Neuronal stem cell (in vitro differentiated cells): Measurements from ENCODE around the gene KCNK5.

Experiments
- DNase-seq: peaks from one replicate; pipeline ENCODE4 v3.0.0-alpha.2; 2013; ENCODE audit warnings: low spot score
- H2AFZ ChIP-seq: one replicate; pipeline ENCODE4 v1.6.1; 2013; ENCODE audit warnings: mild to moderate bottlenecking, low read length, inconsistent platforms
- H2AK5ac ChIP-seq: 2 replicates; pipeline ENCODE4 v1.6.1; 2013; ENCODE audit warnings: low read depth, mild to moderate bottlenecking, inconsistent platforms, low read length, moderate library complexity, mixed read lengths
- H2BK120ac ChIP-seq: 2 replicates; pipeline ENCODE4 v1.6.1; 2013; ENCODE audit warnings: low read depth, mild to moderate bottlenecking, inconsistent platforms, low read length, moderate library complexity, mixed read lengths
- H2BK12ac ChIP-seq: one replicate; pipeline ENCODE4 v1.6.1; 2013; ENCODE audit warnings: low read length, inconsistent platforms
- H2BK15ac ChIP-seq: 2 replicates; pipeline ENCODE4 v1.6.1; 2013; ENCODE audit warnings: mild to moderate bottlenecking, low read length, inconsistent platforms, mixed read lengths
- H2BK5ac ChIP-seq: one replicate; pipeline ENCODE4 v1.6.1; 2013; ENCODE audit warnings: inconsistent platforms, mild to moderate bottlenecking, low read length, moderate library complexity
- H3K14ac ChIP-seq: one replicate; pipeline ENCODE4 v1.6.1; 2013; ENCODE audit warnings: low read length, inconsistent platforms
- H3K18ac ChIP-seq: 2 replicates; pipeline ENCODE4 v1.6.1; 2013; ENCODE audit warnings: low read length, inconsistent platforms
- H3K23ac ChIP-seq: 2 replicates; pipeline ENCODE4 v1.6.1; 2013; ENCODE audit warnings: low read depth, mild to moderate bottlenecking, mixed read lengths, low read length, inconsistent platforms; ENCODE audit not compliant: poor library complexity
- H3K27ac ChIP-seq: replicated peaks from 3 replicates; pipeline ENCODE4 v1.5.1; 2013; ENCODE audit warnings: low read length, inconsistent platforms
- H3K27me3 ChIP-seq, 3 experiments: 2 replicates each; pipeline ENCODE4 v1.6.1; 2013; ENCODE audit warnings: low read length in 3 of 3, mild to moderate bottlenecking in 2 of 3, inconsistent platforms in 1 of 3, low read depth in 1 of 3, mixed read lengths in 1 of 3, moderate library complexity in 1 of 3; ENCODE audit not compliant: control insufficient read depth in 3 of 3, insufficient read depth in 3 of 3
- H3K36me3 ChIP-seq, 2 donors: replicated peaks in 1 of 2; 2 replicates each; pipeline ENCODE4 v1.6.1; 2013; ENCODE audit warnings: low read length in 2 of 2; ENCODE audit not compliant: control insufficient read depth in 2 of 2, insufficient read depth in 2 of 2
- H3K4ac ChIP-seq: 2 replicates; pipeline ENCODE4 v1.6.1; 2013; ENCODE audit warnings: inconsistent platforms, mild to moderate bottlenecking, low read length, moderate library complexity
- H3K4me1 ChIP-seq, 2 donors: 1 replicate in 1 of 2; 2 replicates in 1 of 2; pipeline ENCODE4 v1.6.1; 2013; ENCODE audit warnings: low read length in 2 of 2, low read depth in 1 of 2; ENCODE audit not compliant: control insufficient read depth in 2 of 2, insufficient read depth in 1 of 2
- H3K4me2 ChIP-seq: one replicate; pipeline ENCODE4 v1.6.1; 2013; ENCODE audit warnings: mild to moderate bottlenecking, low read length, inconsistent platforms; ENCODE audit not compliant: insufficient read depth, poor library complexity, severe bottlenecking
- H3K4me3 ChIP-seq, 2 donors: 2 replicates each; pipeline ENCODE4 v1.5.1; 2013; ENCODE audit warnings: low read length in 2 of 2, mild to moderate bottlenecking in 2 of 2, inconsistent platforms in 1 of 2, moderate library complexity in 1 of 2
- H3K79me1 ChIP-seq: one replicate; pipeline ENCODE4 v1.6.1; 2013; ENCODE audit warnings: low read depth, mild to moderate bottlenecking, inconsistent platforms, low read length, moderate library complexity
- H3K9ac ChIP-seq: one replicate; pipeline ENCODE4 v1.6.1; 2013; ENCODE audit warnings: mild to moderate bottlenecking, low read depth, low read length, inconsistent platforms; ENCODE audit not compliant: poor library complexity
- H3K9me3 ChIP-seq, 2 donors: replicated peaks in 1 of 2; 2 replicates each; pipeline versions ENCODE3 to v1.6.1; 2013; ENCODE audit warnings: low read length in 2 of 2, mild to moderate bottlenecking in 2 of 2, inconsistent platforms in 1 of 2, low read depth in 1 of 2, mixed read lengths in 1 of 2, moderate library complexity in 1 of 2; ENCODE audit not compliant: control insufficient read depth in 2 of 2, insufficient read depth in 1 of 2
- H4K8ac ChIP-seq: one replicate; pipeline ENCODE4 v1.6.1; 2013; ENCODE audit warnings: low read depth, mild to moderate bottlenecking, inconsistent platforms, low read length, moderate library complexity
- H4K91ac ChIP-seq: one replicate; pipeline ENCODE4 v1.6.1; 2013; ENCODE audit warnings: low read length, low read depth, mild to moderate bottlenecking, inconsistent platforms; ENCODE audit not compliant: poor library complexity
- whole genome bisulfite sequencing, 2 donors: extraction: QIAGEN DNeasy Blood & Tissue Kit; methylation state at CpG; one replicate each; pipeline ENCODE4 v1.1.7; 2013; ENCODE audit warnings: missing lambda C conversion rate in 2 of 2, mixed read lengths in 1 of 2; ENCODE audit not compliant: insufficient read length in 2 of 2, insufficient replicate concordance in 1 of 2; ENCODE audit errors: extremely low coverage in 2 of 2; 5-methylcytosine and 5-hydroxymethylcytosine counted together

Gene KCNK5

DNA sequence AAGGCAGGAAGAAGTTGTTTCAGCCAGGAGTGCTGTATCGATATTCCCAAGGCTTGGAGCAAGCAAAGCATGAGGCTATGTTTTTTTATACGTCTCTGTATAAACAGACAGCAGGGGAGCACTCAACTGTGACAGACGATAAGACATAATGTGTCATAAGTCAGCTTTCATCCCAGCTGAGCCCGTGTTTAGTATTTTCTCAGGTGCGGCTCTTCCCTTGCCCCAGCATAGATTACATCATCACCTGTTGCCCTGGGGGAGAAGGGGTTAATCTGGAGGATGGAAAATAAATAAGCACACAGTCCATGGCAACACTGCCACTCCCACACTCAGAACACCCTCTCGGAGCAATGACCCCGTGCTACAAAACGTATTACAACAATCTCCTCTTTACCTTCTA, 22.1 kb upstream of the KCNK5 start:
- Histone ChIP-seq H2BK120ac (no peak overlapping the region), H3K27me3 (no peaks in the 10 kb centered on the region), H3K9me3 (peaks cover 2 to 10% of the 10 kb centered on the region in 2 donors), H3K23ac (no peak overlapping the region), H3K79me1 (no peaks in the 10 kb centered on the region), H3K27ac (no peak overlapping the region), H2AFZ (no peak overlapping the region), H3K4me2 (no peak overlapping the region), H3K14ac (no peak overlapping the region), H2BK5ac (no peak overlapping the region), H3K36me3 (no peaks in the 10 kb centered on the region), H3K4ac (no peak overlapping the region), H3K18ac (no peak overlapping the region), H4K8ac (no peak overlapping the region), H2BK12ac (no peak overlapping the region), H2AK5ac (no peak overlapping the region), H2BK15ac (no peak overlapping the region), H4K91ac (no peak overlapping the region), H3K4me1 (no peaks in the 10 kb centered on the region), H3K4me3 (no peak overlapping the region), H3K9ac (no peak overlapping the region)
- no CpG with 5 or more reads among the region's 8 CpGs for WGBS, 2 donors
- DNase-seq = no peak

GRCh38 chr6:39250507-39250906, 21.2 kb upstream of the KCNK5 start:
- Histone ChIP-seq H4K8ac (no peak overlapping the region), H2AK5ac (no peak overlapping the region), H3K36me3 (no peaks in the 10 kb centered on the region), H3K27ac (no peak overlapping the region), H2AFZ (no peak overlapping the region), H3K4me1 (no peaks in the 10 kb centered on the region), H3K4ac (no peak overlapping the region), H3K4me3 (no peak overlapping the region), H3K23ac (no peak overlapping the region), H2BK5ac (no peak overlapping the region), H3K9me3 (peaks cover 2 to 10% of the 10 kb centered on the region in 2 donors), H3K27me3 (no peaks in the 10 kb centered on the region), H2BK15ac (no peak overlapping the region), H3K4me2 (no peak overlapping the region), H4K91ac (no peak overlapping the region), H2BK120ac (no peak overlapping the region), H3K9ac (no peak overlapping the region), H3K18ac (no peak overlapping the region), H2BK12ac (no peak overlapping the region), H3K14ac (no peak overlapping the region), H3K79me1 (no peaks in the 10 kb centered on the region)
- no peak for DNase-seq

DNA sequence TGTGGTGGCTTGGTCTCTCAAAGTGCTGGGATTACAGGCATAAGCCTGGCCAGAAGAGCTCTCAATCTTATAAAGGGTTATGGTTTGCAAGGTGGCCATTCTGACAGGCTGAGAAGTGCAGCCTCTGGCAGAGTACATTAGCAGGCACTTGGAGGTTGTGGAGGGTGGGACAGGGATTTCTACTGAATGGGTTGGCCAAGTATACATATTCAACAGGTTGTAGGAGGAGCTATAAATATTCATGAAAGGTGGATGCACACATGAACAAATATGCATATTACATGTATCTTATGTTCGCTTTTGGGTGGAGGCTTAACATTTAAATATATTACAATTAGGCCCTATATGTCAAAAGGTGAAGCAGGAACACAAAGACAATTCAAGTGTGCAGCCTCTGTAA, 20.0 kb upstream of the KCNK5 start:
- Histone ChIP-seq H2AFZ (no peak overlapping the region), H3K18ac (no peak overlapping the region), H3K27ac (no peak overlapping the region), H3K4ac (no peak overlapping the region), H2BK15ac (no peak overlapping the region), H3K9me3 (no peaks in the 10 kb centered on the region), H2BK12ac (no peak overlapping the region), H3K14ac (no peak overlapping the region), H2BK120ac (no peak overlapping the region), H3K27me3 (no peaks in the 10 kb centered on the region), H3K4me2 (no peak overlapping the region), H2AK5ac (no peak overlapping the region), H3K4me3 (no peak overlapping the region), H2BK5ac (no peak overlapping the region), H4K8ac (no peak overlapping the region), H3K9ac (no peak overlapping the region), H4K91ac (no peak overlapping the region), H3K23ac (no peak overlapping the region), H3K36me3 (no peaks in the 10 kb centered on the region), H3K79me1 (no peaks in the 10 kb centered on the region), H3K4me1 (no peaks in the 10 kb centered on the region)
- DNase-seq = no peak
- no CpG with 5 or more reads among the region's 1 CpG for WGBS, 2 donors

GRCh38 chr6:39247667-39248194, 18.5 kb upstream of the KCNK5 start:
- no peaks in the 10 kb centered on the region for H3K9me3 ChIP-seq
- H3K79me1 ChIP-seq = no peaks in the 10 kb centered on the region
- H4K91ac ChIP-seq = no peak overlapping the region
- no peak overlapping the region for H4K8ac ChIP-seq
- H2BK15ac ChIP-seq = no peak overlapping the region
- no peak overlapping the region for H2BK5ac ChIP-seq
- no peak overlapping the region for H3K4me2 ChIP-seq
- no peaks in the 10 kb centered on the region for H3K36me3 ChIP-seq
- no peak overlapping the region for H3K18ac ChIP-seq
- H2AK5ac ChIP-seq = no peak overlapping the region
- H3K9ac ChIP-seq = no peak overlapping the region
- no peaks in the 10 kb centered on the region for H3K27me3 ChIP-seq
- no peak overlapping the region for H3K23ac ChIP-seq
- no peak overlapping the region for H2BK12ac ChIP-seq
- no peak overlapping the region for H2AFZ ChIP-seq
- H3K27ac ChIP-seq = no peak overlapping the region
- H3K4ac ChIP-seq = no peak overlapping the region
- DNase-seq = no peak
- no peaks in the 10 kb centered on the region for H3K4me1 ChIP-seq
- H3K4me3 ChIP-seq = no peak overlapping the region
- WGBS, 2 donors = no CpG with 5 or more reads among the region's 5 CpGs
- no peak overlapping the region for H2BK120ac ChIP-seq
- H3K14ac ChIP-seq = no peak overlapping the region
